Stimulated activated CD4-positive, alpha-beta T cell treated with anti-CD3 and anti-CD28 coated beads, Interleukin-1b, Interleukin-23, amount 100 ng/mL, for 1 hour (primary cell): ENCODE results near the gene HPS3.

Source experiments
- DNase-seq, 2 donors: peaks; one replicate each; pipeline ENCODE4 v3.0.0-alpha.2; 2020; ENCODE audit warnings: low read depth in 2 of 2

The HPS3 gene

DNA sequence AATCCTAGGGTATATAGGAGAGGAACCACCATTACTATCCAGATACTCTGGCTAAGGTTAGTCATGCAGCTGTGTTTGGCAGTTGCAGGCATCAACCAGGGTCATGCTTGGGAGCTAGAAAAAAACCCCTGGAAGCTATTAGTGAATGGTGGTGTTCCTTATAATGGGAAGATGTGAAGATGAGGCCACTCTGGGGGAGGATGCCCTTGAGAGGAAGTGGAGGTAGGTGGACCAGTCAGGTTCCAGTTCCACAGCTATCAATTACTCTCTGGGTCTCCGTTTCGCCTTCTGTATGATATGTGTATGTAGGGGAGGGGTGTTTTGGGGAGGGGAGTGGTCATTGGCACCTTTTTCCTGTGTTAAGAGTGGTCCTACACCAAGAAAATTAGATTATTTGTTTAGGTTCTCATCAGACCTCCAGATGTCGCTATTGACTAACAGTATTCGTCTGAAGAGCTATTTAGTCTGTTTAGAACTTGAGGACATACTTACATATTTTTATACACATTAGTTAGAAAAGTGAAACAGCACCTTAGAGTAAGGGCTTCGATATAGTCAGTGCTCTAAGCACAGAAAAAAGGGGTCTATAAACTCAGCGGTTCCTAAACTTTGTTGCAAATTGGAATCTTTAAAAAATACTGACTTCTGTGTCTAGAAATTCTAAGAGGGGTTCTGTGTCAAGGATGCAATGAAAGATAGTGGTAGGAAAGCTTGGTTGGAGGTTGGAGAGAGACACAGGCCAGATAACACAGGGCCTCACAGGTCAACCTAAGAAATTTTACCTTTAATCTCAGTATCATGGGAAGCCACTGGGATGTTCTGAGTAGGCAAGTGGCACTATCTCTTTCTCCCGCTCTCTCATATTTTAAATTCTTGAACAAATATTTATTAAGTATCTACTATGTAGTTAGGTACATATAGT is 9.1 kb upstream of the HPS3 start:
- no peak for DNase-seq

DNA sequence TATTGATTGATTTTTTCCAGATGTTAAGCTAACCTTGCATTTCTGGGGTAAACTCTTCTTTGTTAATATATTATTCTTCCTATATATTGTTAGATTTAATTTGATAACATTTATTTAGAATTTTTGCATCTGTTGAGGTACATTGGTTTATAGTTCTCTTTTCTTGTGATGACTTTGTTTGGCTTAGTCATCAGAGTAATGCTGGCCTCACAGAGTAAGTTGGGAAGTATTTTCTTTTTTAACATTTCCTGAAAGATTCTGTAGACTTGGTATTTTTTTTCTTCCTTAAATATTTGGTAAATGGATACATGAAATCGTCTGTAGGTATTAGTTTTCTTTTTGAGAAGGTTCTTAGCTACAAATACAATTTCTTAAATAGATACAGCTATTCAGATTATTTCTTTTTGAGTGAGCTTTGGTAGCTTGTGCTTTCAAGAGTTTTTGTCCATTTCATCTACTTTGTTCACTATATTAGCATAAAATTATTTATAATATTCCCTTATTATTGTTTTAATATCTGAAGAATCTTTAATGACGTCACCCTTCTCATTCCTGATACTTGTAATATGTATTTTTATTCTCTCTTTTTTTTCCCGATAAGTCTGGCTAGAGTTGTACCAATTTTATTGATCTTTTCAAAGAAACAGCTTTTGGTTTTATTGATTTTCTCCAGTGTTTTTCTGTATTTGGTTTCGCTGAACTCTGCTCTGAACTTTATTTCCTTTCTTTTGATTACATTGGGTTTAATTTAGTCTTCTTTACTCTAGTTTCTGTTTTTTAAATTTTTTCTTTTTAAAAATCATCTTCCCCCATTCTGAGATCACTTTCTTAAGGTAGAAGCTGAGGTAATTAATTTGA is 6.5 kb upstream of the HPS3 start:
- no peak for DNase-seq

DNA sequence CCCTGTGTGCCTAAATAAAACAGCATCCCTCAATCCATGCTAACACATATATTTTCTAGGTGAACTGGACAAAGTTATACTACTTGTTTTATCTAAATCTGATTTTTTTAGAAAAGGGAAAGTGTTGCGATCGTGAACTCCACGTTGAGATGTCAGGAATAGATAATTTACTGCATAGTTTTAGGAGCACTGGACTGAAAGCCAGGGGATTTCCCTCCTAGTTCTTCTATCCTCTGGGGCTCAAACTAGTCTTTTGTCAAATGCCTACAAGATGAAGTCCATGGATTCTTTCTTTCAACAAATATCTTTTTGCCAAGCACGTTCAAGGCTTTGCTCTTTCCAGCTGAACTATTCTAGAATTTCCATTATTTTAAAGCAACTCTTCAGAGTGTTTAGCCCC is 617 bp upstream of the HPS3 start:
- DNase-seq = no peak

DNA sequence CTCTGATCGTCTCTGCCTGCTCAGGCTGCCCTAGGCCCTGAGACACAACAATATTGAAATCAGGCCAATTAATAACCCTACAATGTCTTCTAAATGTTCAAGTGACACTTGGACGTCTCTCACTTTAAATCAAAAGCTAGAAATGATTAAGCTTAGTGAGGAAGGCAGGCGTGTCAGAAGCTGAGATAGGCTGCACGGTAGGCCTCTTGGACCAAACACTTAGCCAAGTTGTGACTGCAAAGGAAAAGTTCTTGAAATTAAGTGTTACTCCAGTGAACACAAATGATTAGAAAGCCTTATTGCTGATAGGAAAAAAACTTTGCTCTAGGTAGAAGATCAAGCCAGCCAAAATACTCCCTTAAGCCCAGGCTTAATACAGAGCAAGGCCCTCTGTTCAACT is 2.2 kb downstream of the HPS3 start:
- DNase-seq = no peak

DNA sequence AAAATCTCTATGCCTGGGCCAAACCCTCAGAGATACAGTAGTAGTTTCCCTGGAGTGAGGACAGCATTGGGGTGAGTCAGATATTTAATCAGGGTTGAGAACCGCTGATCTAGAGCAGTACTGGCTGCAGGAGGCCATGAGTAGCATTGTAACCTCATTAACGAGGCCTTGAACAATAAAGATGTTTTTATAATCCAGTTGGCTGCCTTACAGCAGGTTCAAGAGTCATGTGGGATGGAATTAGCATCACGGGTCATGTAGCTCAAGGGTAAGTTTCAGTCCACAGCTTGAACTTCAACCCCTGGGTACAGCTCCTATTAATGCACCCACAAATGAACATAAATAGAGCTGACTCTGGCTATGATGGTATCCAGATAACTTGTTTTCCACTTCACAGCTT is 5.1 kb downstream of the HPS3 start:
- DNase-seq = no peak

DNA sequence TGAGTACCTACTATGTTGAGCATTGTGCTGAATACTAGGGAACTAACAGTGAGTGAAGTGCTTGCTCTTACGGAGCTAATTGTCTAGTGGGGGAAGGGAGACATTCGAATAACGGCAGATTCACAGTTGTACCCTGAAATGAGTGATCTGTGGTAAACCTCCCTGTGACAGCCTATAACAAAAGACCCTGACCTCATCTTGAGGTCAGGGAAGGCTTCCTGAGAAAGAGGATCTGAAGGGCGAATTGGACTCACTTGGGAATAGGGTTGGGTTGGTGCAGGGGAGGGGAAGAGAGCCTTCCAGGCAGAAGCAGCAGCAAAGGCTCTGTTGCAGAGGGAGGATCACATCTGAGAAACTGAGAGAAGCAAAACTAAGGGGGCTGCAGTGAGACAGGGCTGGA is 13.2 kb downstream of the HPS3 start:
- no peak for DNase-seq

DNA sequence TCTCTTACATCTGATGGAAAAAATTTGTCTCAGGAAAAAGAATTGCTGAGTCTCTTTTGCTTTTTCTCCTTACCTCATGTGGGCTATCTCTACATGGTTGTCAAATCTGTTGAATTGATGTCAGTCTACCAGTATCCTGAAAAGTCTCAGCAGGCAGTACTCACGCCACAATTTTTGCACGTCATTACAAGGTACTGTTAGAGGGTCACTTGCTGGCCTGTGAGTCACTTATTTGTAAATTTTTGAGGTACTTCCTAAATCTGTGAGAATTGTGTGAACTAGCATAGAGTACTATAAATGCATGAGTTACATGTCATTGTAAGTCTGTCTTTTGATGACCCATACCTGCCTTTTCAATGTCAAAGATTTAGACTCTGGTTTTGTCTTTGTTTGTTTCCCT is 15.9 kb downstream of the HPS3 start:
- DNase-seq = no peak

DNA sequence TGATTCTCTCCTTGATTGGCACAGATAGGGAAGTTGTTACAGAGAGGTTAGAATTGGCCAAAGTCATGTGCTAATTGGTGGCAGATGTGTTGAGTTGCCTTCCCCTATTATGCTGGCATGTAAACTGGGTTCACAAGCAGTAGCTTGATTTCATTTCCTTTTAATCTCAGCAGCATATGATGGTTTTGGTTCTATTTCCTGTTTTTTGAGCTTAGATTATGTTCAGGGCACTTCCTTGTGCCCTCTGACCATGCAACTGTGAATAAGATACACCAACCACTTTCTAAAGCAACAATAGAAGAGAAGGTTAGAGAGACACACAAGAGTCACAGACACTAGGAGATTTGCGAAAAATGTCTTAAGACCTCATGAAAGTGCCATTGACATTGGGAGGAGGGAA is 16.5 kb downstream of the HPS3 start:
- no peak for DNase-seq

DNA sequence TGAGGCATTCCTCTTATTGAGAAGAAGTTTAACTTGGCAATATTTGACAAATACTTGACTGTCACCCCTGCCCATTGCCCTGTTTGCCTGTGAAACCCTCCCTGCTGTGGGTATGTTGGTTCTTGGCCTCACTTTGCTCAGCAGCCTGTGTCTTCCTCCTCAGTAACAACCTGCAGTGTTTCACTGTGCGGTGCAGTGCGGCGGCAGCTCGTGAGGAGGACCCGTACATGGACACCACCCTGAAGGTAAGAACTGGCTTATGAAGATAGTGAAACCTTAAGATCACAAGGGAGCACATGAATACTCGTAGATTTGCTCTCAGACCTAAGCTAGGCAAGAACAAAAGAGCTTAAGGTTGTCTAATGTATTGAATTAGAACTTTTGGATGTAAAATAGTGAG is 21.0 kb downstream of the HPS3 start:
- no peak for DNase-seq

DNA sequence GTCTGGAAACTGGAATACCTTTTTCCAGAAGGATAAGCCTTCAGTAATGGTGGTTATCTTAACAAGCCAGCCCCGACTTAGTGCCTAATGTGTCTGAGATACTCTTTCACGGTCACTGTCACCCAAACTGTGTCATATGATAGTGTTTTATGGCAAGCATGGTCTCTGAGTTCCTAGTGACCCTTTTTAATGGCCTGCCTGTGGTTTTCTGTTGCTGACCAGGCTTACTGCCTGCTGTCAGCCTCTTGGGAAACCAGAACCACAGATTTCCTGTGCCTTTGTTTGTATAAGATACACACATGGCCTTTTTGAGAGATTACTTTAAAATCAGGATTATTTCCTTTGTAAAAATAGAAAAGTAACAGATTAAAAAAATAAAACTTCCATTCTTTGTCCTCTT is 22.4 kb downstream of the HPS3 start:
- DNase-seq = no peak

DNA sequence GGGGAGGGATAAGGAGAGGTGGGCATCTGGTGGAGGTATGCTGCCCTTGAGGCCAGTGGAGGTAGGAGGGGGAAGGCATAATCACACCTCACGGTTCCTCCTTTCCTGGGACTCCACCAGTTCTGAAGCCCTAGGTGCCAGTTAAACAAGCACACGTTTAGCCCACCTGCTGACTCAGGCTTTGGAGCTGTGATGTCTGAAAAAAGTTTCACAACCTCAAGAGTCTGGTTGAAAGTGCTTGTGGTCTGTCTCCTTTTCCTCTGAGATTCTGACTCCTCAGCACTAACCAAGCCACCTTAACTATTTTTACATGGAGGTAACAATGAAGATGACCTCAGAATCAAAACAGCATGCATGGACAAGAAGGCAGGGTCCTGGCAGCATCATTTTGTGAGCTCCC is 23.0 kb downstream of the HPS3 start:
- DNase-seq = no peak

DNA sequence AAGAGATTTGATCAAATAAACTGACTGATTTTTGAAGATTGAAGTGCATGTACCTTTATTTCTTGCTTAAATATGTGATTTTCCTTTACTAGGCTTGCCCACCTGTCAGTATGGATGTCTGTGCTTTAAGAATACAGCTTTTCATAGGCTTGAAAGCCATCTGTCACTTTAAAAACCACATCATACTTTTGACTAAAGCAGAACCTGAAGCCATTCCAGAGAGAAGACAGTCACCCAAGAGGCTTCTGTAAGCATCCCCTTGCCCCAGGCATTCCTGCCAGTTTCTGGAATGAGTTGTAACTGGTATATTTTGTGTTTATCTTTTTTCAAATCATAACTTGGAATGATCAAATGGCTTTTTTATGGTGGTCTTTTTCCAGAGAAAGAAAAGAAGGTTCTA is 24.0 kb downstream of the HPS3 start:
- no peak for DNase-seq

DNA sequence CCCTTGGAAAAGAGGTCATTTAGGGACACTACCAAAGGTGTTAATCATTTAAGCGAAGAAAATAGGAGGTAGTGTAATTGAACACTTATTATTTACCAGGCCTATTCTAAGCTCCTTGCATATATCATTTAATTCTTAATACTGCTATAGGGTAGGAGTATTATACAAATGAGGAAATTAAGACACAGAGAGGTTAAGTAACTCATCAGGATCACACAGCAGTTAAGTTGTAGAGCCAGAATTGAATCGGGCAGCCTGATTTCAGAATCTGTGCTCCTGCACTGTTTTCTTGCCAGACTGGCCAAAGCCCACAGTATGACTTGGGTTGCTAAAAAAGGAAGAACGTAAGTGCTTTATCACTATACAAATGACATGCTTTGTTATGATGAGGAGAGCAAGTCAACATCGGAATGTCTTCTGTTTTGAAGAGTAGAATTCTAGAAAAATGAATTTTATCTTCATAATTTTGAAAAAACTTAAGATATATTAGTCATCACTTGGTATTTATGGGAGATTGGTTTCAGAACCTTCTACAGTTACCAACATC is 31.4 kb downstream of the HPS3 start:
- DNase-seq = no peak

DNA sequence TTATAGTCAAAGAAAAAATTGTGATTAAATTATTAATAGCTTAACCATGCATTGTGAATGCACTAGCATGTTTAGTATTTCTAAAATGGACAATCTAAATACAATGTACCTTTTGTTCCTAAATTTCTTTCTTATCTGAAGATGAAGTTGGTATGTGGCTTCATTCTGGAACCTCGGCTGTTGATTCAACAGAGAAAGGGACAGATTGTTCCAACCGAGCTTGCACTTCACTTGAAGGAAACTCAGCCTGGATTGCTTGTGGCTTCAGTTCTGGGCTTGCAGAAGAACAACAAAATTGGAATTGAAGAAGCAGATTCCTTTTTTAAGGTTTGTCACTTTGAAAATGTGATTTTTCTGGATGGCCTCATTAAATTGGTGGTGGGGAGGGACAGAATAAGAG is 32.6 kb downstream of the HPS3 start:
- no peak for DNase-seq

DNA sequence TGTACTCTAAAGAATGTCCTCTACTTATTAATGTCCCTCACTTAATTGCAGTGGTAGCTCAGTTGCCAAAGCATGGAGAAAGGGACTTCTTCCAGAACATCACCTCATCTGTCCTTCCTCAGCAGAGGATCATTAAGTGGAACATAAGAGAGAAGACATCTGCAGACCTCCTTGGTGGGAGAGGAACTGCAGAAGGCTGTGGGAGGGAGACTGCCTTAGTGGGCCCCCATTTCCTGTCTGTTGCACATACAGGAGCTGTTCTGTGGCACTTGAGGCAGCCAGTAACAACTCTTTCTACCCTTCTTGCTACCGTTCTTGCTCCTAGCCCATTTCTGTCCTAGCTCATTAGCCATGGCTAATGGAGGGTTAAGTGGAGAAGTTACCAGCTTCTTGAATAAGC is 33.6 kb downstream of the HPS3 start:
- DNase-seq = no peak

DNA sequence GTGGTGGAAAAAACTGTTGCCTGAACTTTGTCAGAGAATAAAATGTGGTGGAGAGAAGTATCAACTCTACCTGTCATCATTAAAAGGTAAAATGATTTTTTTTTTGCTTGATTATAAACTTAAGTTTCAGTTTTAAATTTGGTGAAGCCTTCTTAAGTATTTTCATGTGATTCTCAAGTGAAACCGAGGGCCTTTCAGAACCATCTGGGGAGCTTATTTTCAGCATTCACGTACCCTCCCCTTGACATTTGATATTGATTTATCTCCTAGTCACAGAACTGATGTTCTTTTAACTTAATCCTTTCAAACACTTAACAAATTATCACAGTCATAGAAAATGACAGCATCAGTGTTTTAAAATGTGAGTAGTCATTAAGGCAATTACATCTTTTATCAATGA is 38.5 kb downstream of the HPS3 start:
- DNase-seq = no peak

DNA sequence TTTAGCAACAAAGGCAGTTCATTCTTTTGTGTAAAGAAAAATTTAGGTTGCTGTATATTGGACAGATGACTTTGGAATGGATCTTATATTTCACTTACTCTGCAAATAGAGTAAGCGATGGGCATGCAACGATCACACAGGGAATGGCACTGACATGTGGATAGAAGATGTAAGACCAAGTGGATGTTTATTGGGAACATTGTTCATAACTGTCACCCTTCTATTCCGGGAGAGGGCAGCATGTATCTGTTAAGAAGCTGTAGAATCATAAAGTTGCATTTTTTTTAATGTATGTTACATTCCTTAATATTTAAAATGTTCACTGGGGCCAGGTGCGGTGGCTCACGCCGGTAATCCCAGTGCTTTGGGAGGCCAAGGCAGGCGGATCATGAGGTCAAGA is 41.2 kb downstream of the HPS3 start:
- DNase-seq = no peak

DNA sequence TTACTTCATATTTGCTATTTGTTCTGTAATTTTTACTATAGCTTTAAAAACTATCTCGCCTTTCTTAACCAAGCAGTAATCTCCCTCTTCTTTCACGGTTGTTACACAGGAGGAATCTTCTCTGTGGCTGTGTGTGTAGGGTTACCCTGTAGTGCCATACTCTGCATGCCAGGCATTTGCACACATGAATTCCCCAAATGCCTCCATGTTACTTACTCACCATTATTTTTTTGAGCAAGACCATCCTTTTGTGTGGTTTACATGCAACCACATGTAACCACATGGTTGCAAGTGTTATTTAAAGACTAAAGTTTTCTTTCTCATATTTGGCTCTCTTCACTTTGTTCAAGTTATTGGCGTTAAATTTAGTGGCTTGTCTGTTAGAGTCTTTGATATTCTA is 45.5 kb downstream of the HPS3 start:
- DNase-seq = no peak

DNA sequence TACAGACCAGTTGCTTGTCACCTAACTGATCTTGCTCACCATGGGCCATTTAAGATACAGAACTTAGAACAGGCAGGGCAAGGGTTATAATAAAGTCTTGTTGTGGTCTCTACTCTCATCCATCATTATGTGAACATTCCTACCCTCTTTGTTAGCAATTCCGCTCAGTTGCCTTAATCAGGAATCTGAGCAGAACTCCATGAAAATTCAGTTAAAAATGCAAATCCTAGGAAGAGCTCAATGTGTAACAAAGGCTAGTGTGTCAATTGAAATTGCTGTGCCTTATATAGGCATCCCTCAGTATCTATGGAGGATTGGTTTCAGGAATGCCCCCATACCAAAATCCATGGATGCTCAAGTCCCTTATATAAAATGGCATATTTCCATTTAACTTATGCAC is 47.7 kb downstream of the HPS3 start:
- DNase-seq = no peak

DNA sequence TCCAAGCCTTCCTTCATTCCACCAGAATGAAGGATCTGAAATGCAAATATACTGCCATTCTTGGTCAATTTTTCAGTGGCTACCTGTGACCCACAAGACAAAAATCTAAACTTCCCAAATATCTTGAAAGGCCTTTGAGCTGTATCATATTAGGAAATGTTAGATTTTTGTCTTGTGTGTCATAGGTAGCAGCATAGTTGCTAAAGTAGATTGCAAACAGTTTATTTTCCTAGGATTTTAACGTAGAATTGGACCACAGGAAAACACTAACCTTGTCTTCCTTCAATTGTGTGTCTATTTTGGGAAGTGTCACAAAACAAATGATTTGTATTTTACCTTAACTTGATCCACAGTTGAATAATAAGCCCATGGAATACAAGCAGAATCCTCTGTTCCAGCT is 49.8 kb downstream of the HPS3 start:
- no peak for DNase-seq

DNA sequence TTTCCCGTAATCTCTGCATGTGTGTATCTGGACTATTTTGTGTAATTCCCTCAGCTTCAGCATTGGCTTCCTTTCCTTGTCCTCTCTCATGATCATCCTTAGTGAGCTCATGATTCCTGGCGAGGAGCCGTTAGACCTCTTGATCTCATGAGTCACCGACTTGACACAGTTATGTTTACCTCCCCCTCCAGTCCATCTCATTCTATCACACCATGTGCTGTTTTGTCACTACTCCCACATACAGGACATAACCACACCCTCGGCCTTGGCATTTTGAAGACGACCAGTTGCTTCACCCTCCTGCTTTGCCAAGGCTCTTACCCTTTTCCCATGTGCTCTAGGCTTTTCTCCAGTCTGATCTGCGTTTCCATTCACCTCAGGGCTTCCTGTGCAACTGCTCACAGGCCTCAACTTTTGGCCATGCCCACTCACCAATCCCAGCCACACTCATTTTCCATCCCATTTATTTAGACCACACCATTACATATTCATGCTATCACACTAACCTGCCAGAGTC is 50.7 kb downstream of the HPS3 start:
- DNase-seq = no peak

DNA sequence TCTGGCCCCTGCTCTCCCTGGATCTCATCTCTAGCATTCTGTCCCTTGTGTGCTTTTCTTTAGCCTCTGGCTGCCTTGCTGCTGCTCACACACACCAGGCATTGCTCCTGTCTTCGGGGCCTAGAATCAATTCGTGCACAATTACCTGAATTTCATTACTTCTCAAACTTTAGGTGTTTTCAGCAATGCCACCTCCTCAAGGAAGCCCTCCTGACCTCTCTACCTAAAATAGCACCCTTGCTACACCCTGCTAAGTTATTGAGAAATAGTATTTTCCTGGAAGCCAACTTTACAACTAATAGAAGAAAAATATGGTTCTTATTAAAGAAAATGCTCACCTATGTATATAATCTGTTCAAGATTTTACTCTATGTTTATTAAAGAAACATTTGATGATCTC is 51.7 kb downstream of the HPS3 start:
- DNase-seq = no peak

DNA sequence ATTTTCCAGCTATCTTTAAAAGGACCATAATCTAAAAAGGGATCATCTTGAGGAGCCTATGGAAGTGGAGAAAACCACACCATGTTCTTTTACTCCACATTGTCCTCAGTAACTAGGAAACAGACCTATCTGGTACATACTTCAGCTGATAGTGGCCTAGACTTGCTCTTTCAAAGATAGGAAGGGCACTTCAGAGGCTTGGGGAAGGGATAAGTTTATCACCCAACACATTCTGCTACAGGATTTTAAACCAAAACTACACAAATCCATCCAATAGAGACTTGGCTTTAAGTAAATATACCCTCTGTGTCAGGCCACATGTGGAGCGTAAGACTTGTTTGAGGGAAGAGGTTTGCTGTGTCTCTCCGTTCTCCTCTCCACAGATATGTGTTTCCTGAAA is 56.8 kb downstream of the HPS3 start:
- no peak for DNase-seq
